SU-DHL-6 (cell line): ENCODE measurements around the gene CCDC88C.

Source experiments
- H2AFZ ChIP-seq: fragments of 200-600 bp; sonication (generic); 2 replicates; pipeline ENCODE4 v1.6.1; 2014; ENCODE audit warnings: low read depth, mild to moderate bottlenecking, moderate library complexity, mixed read lengths, antibody characterized with exemption, low read length; ENCODE audit not compliant: severe bottlenecking
- H3F3A ChIP-seq: fragments of 200-600 bp; shearing (Covaris generic); 2 replicates; pipeline ENCODE4 v1.6.0; 2016; ENCODE audit warnings: antibody characterized with exemption, mild to moderate bottlenecking; ENCODE audit not compliant: insufficient read depth
- H3K27ac ChIP-seq: fragments of 200-600 bp; sonication (generic); 2 replicates; pipeline ENCODE4 v1.5.1; 2016; ENCODE audit warnings: low read depth, mild to moderate bottlenecking, low read length, moderate library complexity, mixed read lengths
- H3K27me3 ChIP-seq: fragments of 200-600 bp; sonication (generic), shearing (Covaris generic); 2 replicates; pipeline ENCODE4 v1.6.0; 2014; ENCODE audit warnings: mild to moderate bottlenecking, low read length
- H3K36me3 ChIP-seq: fragments of 200-600 bp; sonication (generic); 2 replicates; pipeline ENCODE4 v1.6.1; 2014; ENCODE audit warnings: mild to moderate bottlenecking, low read length, mixed read lengths
- H3K4me2 ChIP-seq: fragments of 300-600, 200-600 bp; shearing (Covaris generic), sonication (generic); 2 replicates; pipeline ENCODE4 v1.6.0; 2014; ENCODE audit warnings: low read length, low read depth, mild to moderate bottlenecking; ENCODE audit not compliant: poor library complexity, severe bottlenecking
- H3K4me3 ChIP-seq: fragments of 200-600 bp; sonication (generic); 2 replicates; pipeline ENCODE4 v1.5.1; 2014; ENCODE audit warnings: antibody characterized with exemption, low read length, mild to moderate bottlenecking, mixed read lengths; ENCODE audit not compliant: insufficient read depth, poor library complexity, severe bottlenecking
- H3K79me2 ChIP-seq: fragments of 200-600 bp; sonication (generic); 2 replicates; pipeline ENCODE4 v1.6.1; 2014; ENCODE audit warnings: mild to moderate bottlenecking, low read length, moderate library complexity; ENCODE audit not compliant: insufficient read depth
- H3K9ac ChIP-seq: fragments of 200-600 bp; sonication (generic); 2 replicates; pipeline ENCODE4 v1.7.0; 2014; ENCODE audit warnings: mild to moderate bottlenecking, low read length
- H3K9me2 ChIP-seq: fragments of 200-600 bp; sonication (generic); replicated peaks from 2 replicates; pipeline ENCODE4 v1.6.1; 2014; ENCODE audit warnings: low read length; ENCODE audit not compliant: insufficient read depth
- H3K9me3 ChIP-seq: fragments of 200-600 bp; sonication (generic); 2 replicates; pipeline ENCODE4 v1.6.1; 2014; ENCODE audit warnings: low read length, mixed read lengths; ENCODE audit not compliant: insufficient read depth
- H4K20me1 ChIP-seq: fragments of 200-600 bp; sonication (generic); 2 replicates; pipeline ENCODE4 v1.6.1; 2014; ENCODE audit warnings: low read depth, mild to moderate bottlenecking, antibody characterized with exemption, low read length, moderate library complexity, mixed read lengths
- EZH2phosphoT487 ChIP-seq: fragments of 200-600 bp; sonication (generic), shearing (Covaris generic); conservative IDR thresholded peaks from 2 replicates; pipeline ENCODE4 v1.6.1; 2018; ENCODE audit warnings: mild to moderate bottlenecking, antibody characterized with exemption, low read length, moderate library complexity, mixed read lengths
- TF ChIP-seq, protein P1 (sequence below): fragments of 200-600 bp; sonication (generic); IDR thresholded peaks from one replicate; pipeline ENCODE4 v1.5.1; 2017; ENCODE audit warnings: antibody characterized with exemption, mild to moderate bottlenecking, low read length, moderate library complexity; ENCODE audit not compliant: insufficient read depth, poor library complexity, severe bottlenecking

The CCDC88C gene

DNA sequence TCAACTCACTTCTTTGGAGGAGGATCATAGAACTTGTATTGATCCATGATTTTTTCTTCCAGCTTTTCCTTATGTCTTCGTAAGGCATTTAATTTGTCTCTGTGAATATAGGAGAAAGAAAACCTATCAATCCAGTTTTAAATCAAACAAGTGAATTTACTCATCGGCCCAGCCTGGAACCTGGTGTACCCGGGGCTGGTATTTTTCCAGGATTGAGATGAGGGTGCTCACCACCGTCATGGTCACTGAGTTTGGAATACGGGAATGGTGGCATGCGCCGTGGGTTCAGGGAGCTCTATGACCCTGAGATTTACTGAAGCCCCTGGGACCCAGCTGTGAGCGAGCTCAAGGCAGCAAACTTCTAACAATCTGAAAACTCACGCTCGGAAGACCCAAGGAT is 126.6 kb downstream of the CCDC88C start:
- H3F3A ChIP-seq, result peaks cover 15% of the 10 kb centered on the region
- no peaks in the 10 kb centered on the region for H3K9me3 ChIP-seq
- H3K9me2 ChIP-seq, result no peaks in the 10 kb centered on the region
- no peak overlapping the region for H3K4me2 ChIP-seq
- no peak overlapping the region for H3K4me3 ChIP-seq
- no peaks in the 10 kb centered on the region for H4K20me1 ChIP-seq
- no peak overlapping the region for H3K9ac ChIP-seq
- H2AFZ ChIP-seq, result no peak overlapping the region
- H3K36me3 ChIP-seq, result peaks cover 23% of the 10 kb centered on the region; the same call in 1 of the 2 replicates
- no peaks in the 10 kb centered on the region for H3K79me2 ChIP-seq
- no peaks in the 10 kb centered on the region for H3K27me3 ChIP-seq
- no peak for TF ChIP-seq EZH2phosphoT487
- H3K27ac ChIP-seq, result no peak overlapping the region

DNA sequence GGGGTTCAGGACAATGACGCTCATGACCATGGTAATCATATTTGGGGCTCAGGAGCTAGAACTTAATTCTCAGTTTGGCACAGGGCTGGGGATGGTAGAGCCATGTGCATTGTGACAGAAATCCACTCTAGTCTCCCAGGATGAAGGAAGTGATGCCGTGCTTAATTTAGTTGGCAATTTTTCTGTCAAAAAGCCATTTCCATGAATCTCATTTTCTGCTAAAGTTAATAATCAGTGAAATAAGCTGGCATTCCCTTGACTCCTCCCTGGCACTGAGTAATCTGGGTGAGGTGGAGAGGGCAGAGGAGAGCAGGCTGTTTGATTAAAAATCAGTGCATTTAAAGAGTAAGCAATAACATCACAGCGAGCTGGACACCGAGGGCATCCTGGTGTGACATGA is 128.2 kb downstream of the CCDC88C start:
- H3K9me3 ChIP-seq, result no peaks in the 10 kb centered on the region
- no peak overlapping the region for H3K4me2 ChIP-seq
- H4K20me1 ChIP-seq, result no peaks in the 10 kb centered on the region
- H3K36me3 ChIP-seq, result peaks cover 38% of the 10 kb centered on the region
- H3K27ac ChIP-seq, result no peak overlapping the region
- TF ChIP-seq, protein P1, sequence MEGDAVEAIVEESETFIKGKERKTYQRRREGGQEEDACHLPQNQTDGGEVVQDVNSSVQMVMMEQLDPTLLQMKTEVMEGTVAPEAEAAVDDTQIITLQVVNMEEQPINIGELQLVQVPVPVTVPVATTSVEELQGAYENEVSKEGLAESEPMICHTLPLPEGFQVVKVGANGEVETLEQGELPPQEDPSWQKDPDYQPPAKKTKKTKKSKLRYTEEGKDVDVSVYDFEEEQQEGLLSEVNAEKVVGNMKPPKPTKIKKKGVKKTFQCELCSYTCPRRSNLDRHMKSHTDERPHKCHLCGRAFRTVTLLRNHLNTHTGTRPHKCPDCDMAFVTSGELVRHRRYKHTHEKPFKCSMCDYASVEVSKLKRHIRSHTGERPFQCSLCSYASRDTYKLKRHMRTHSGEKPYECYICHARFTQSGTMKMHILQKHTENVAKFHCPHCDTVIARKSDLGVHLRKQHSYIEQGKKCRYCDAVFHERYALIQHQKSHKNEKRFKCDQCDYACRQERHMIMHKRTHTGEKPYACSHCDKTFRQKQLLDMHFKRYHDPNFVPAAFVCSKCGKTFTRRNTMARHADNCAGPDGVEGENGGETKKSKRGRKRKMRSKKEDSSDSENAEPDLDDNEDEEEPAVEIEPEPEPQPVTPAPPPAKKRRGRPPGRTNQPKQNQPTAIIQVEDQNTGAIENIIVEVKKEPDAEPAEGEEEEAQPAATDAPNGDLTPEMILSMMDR, result no peak
- TF ChIP-seq EZH2phosphoT487, result no peak
- H3K4me3 ChIP-seq, result no peak overlapping the region
- H3K27me3 ChIP-seq, result no peaks in the 10 kb centered on the region
- H3K79me2 ChIP-seq, result no peaks in the 10 kb centered on the region
- peaks cover 19% of the 10 kb centered on the region for H3F3A ChIP-seq
- no peak overlapping the region for H3K9ac ChIP-seq
- no peak overlapping the region for H2AFZ ChIP-seq
- no peaks in the 10 kb centered on the region for H3K9me2 ChIP-seq

DNA sequence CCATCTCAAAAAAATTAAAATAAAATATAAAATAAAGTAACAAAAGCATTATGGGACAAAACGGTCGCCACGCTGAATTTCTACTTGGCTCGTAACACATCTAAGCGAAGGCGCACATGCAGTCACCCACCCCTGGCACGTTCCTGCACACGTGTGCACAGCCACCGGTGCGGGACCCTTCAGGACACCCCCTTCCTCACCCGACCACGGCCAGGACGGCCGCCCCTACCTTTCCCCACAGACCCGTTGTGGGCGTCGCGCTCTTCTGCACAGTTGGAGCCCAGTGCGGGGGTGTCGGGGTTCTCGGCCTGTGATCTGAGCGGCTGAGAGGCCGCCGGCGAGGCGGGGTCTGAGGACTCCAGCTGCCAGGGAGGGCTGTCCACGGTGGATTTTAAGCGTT is 128.7 kb downstream of the CCDC88C start:
- TF ChIP-seq, protein P1, result no peak
- no peak for TF ChIP-seq EZH2phosphoT487
- H3K4me3 ChIP-seq, result no peak overlapping the region
- no peaks in the 10 kb centered on the region for H3K9me3 ChIP-seq
- no peak overlapping the region for H2AFZ ChIP-seq
- no peaks in the 10 kb centered on the region for H3K27me3 ChIP-seq
- H3F3A ChIP-seq, result peaks cover 19% of the 10 kb centered on the region
- peaks cover 41% of the 10 kb centered on the region for H3K36me3 ChIP-seq
- H4K20me1 ChIP-seq, result no peaks in the 10 kb centered on the region
- no peak overlapping the region for H3K27ac ChIP-seq
- no peaks in the 10 kb centered on the region for H3K79me2 ChIP-seq
- H3K9ac ChIP-seq, result no peak overlapping the region
- no peak overlapping the region for H3K4me2 ChIP-seq
- no peaks in the 10 kb centered on the region for H3K9me2 ChIP-seq

DNA sequence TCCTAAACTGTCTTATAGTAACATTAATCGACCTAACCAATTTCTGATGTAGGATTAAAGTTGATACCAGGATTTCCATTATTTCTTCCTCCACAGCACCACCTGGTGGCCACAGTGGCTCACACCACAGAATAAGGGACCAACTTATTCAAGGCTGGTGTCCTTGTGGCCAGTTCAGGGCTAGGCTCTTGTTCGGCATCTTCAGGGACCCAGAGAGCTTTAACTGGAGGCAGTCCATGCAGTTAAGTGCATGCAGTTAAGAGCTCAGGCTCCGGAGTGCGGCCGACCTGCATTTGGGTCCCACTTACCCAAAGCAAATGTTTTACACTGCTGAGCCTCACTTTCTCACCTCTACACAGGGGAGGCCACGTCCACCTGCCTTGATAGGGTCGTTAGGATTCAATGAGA is 131.1 kb downstream of the CCDC88C start:
- no peaks in the 10 kb centered on the region for H3K9me3 ChIP-seq
- H3K27me3 ChIP-seq, result no peaks in the 10 kb centered on the region
- H3F3A ChIP-seq, result peaks cover 19% of the 10 kb centered on the region
- H3K4me3 ChIP-seq, result no peak overlapping the region
- H3K4me2 ChIP-seq, result no peak overlapping the region
- H2AFZ ChIP-seq, result no peak overlapping the region
- H4K20me1 ChIP-seq, result no peaks in the 10 kb centered on the region
- no peak for TF ChIP-seq EZH2phosphoT487
- TF ChIP-seq, protein P1, result peak; percentile 92
- H3K79me2 ChIP-seq, result no peaks in the 10 kb centered on the region
- no peak overlapping the region for H3K27ac ChIP-seq
- no peak overlapping the region for H3K9ac ChIP-seq
- H3K36me3 ChIP-seq, result peaks cover 54% of the 10 kb centered on the region
- no peaks in the 10 kb centered on the region for H3K9me2 ChIP-seq
